ENCODE results near the gene CCDC81. TPM values are rescaled to one million over a fixed set of nuclear protein-coding genes. Genes with fewer than 3 reads are reported as not detected.

Gene CCDC81
- polyA plus RNA-seq, 3 donors: 0.11 to 0.31 (median 0.24) TPM

- intact Hi-C loops (cut with micrococcal nuclease): no loop called here
- no peak for TF ChIP-seq CTCF (IDR thresholded peaks at IDR 0.05)
- Mint-ChIP-seq H3K27me3 (ENCODE audit: low read depth in 3 of 3) (peaks cover 0 to 1% (median 0%) of the 10 kb centered on the region in 3 donors), H3K27ac (no peak overlapping the region), H3K4me1 (peaks cover 10% of the 10 kb centered on the region), H3K36me3 (no peaks in the 10 kb centered on the region), H3K9me3 (no peaks in the 10 kb centered on the region), H3K4me3 (no peak overlapping the region)
- no peaks in the 10 kb centered on the region for H4K20me1 ChIP-seq (ENCODE audit: insufficient read depth, low read length)
- WGBS (ENCODE audit: insufficient coverage): no CpG with 5 or more reads among the region's 1 CpG
- no peaks in the 10 kb centered on the region for H3K36me3 ChIP-seq (replicated peaks in 1 of 2; ENCODE audit: control insufficient read depth in 1 of 2, insufficient read depth in 2 of 2, low read length in 2 of 2)
- no peak overlapping the region for H3K27ac ChIP-seq (ENCODE audit: low read depth in 1 of 2, low read length in 2 of 2)
- H3K4me3 ChIP-seq (replicated peaks in 1 of 3; ENCODE audit: low read depth in 2 of 3, low read length in 3 of 3): no peak overlapping the region
- H3K79me2 ChIP-seq (ENCODE audit: insufficient read depth, low read length): no peaks in the 10 kb centered on the region
- H3K4me1 ChIP-seq (ENCODE audit: control insufficient read depth in 1 of 2, insufficient read depth in 2 of 2, low read length in 2 of 2): peaks cover 0 to 2% of the 10 kb centered on the region in 2 donors
- no peak overlapping the region for H2AFZ ChIP-seq (ENCODE audit: insufficient read depth, low read depth, low read length, poor library complexity, severe bottlenecking)
- H3K4me2 ChIP-seq (replicated peaks; ENCODE audit: extremely low read depth, low read length, poor library complexity, severe bottlenecking): no peak overlapping the region
- H3K27me3 ChIP-seq (ENCODE audit: control insufficient read depth in 2 of 2, insufficient read depth in 2 of 2, low read length in 2 of 2): no peaks in the 10 kb centered on the region
- no peak for DNase-seq
- no peak overlapping the region for H3K9ac ChIP-seq (ENCODE audit: insufficient read depth, low read length, poor library complexity, severe bottlenecking)
- no peaks in the 10 kb centered on the region for H3K9me3 ChIP-seq (replicated peaks in 1 of 2; ENCODE audit: control insufficient read depth in 1 of 2, insufficient read depth in 1 of 2, low read length in 2 of 2)
These were observed 87.2 kb downstream of the CCDC81 start for GRCh38 chr11:86461892-86462291.

GRCh38 chr11:86463120-86463519, 88.4 kb downstream of the CCDC81 start:
- peaks cover 0 to 1% (median 0%) of the 10 kb centered on the region in 3 donors for H3K27me3 Mint-ChIP-seq (ENCODE audit: low read depth in 3 of 3)
- H3K9me3 ChIP-seq (replicated peaks in 1 of 2; ENCODE audit: control insufficient read depth in 1 of 2, insufficient read depth in 1 of 2, low read length in 2 of 2): no peaks in the 10 kb centered on the region
- H3K27me3 ChIP-seq (ENCODE audit: control insufficient read depth in 2 of 2, insufficient read depth in 2 of 2, low read length in 2 of 2): no peaks in the 10 kb centered on the region
- H3K4me2 ChIP-seq (replicated peaks; ENCODE audit: extremely low read depth, low read length, poor library complexity, severe bottlenecking): no peak overlapping the region
- peaks cover 0 to 2% of the 10 kb centered on the region in 2 donors for H3K4me1 ChIP-seq (ENCODE audit: control insufficient read depth in 1 of 2, insufficient read depth in 2 of 2, low read length in 2 of 2)
- no peak overlapping the region for H3K9ac ChIP-seq (ENCODE audit: insufficient read depth, low read length, poor library complexity, severe bottlenecking)
- no peak overlapping the region for H3K27ac ChIP-seq (ENCODE audit: low read depth in 1 of 2, low read length in 2 of 2)
- TF ChIP-seq CTCF (IDR thresholded peaks at IDR 0.05): no peak
- DNase-seq: no peak
- 94% methylated on average over 5 of the region's 7 CpGs for WGBS (ENCODE audit: insufficient coverage)
- H3K36me3 Mint-ChIP-seq: no peaks in the 10 kb centered on the region
- peaks cover 10% of the 10 kb centered on the region for H3K4me1 Mint-ChIP-seq
- H3K27ac Mint-ChIP-seq: no peak overlapping the region
- intact Hi-C loops (cut with micrococcal nuclease): no loop called here
- H3K9me3 Mint-ChIP-seq: peaks cover 0 to 2% (median 0%) of the 10 kb centered on the region in 7 donors
- H3K36me3 ChIP-seq (replicated peaks in 1 of 2; ENCODE audit: control insufficient read depth in 1 of 2, insufficient read depth in 2 of 2, low read length in 2 of 2): no peaks in the 10 kb centered on the region
- H3K79me2 ChIP-seq (ENCODE audit: insufficient read depth, low read length): no peaks in the 10 kb centered on the region
- no peak overlapping the region for H3K4me3 ChIP-seq (replicated peaks in 1 of 3; ENCODE audit: low read depth in 2 of 3, low read length in 3 of 3)
- H3K4me3 Mint-ChIP-seq: no peak overlapping the region
- no peaks in the 10 kb centered on the region for H4K20me1 ChIP-seq (ENCODE audit: insufficient read depth, low read length)
- no peak overlapping the region for H2AFZ ChIP-seq (ENCODE audit: insufficient read depth, low read depth, low read length, poor library complexity, severe bottlenecking)
